ENCODE data around the gene CAMK1D. TPM values are rescaled to one million over a fixed set of nuclear protein-coding genes. Genes with fewer than 3 reads are reported as not detected.
A peak's percentile ranks its signal among the peaks of the same experiment; 100 is the strongest.

Gene CAMK1D
- polyA plus RNA-seq, 1 donor (not counting 4 experiments of a cell fraction or from before 2014, with no cell fraction given): 0.76 TPM

- Histone ChIP-seq H2AFZ (ENCODE audit: control insufficient read depth, low read length) (no peak overlapping the region), H3K79me2 (ENCODE audit: control insufficient read depth, insufficient read depth, low read length) (no peaks in the 10 kb centered on the region), H3K9ac (ENCODE audit: control insufficient read depth, extremely low read depth, insufficient read depth, low read length) (no peak overlapping the region), H3K27ac (ENCODE audit: control insufficient read depth, insufficient read depth, low read length) (no peak overlapping the region), H3K4me3 (ENCODE audit: control insufficient read depth in 2 of 3, extremely low read depth in 1 of 3, insufficient read depth in 2 of 3, low read depth in 1 of 3, low read length in 3 of 3) (no peak overlapping the region), H3K4me2 (ENCODE audit: control insufficient read depth, extremely low read depth, insufficient read depth, low read depth, low read length) (no peak overlapping the region), H3K36me3 (ENCODE audit: control insufficient read depth in 2 of 2, extremely low read depth in 1 of 2, insufficient read depth in 2 of 2, low read length in 2 of 2) (no peaks in the 10 kb centered on the region), H4K20me1 (ENCODE audit: control insufficient read depth, extremely low read depth, insufficient read depth, low read length) (no peaks in the 10 kb centered on the region), H3K27me3 (ENCODE audit: control insufficient read depth, extremely low read depth, insufficient read depth, low read length) (no peaks in the 10 kb centered on the region), H3K4me1 (ENCODE audit: control insufficient read depth, extremely low read depth, insufficient read depth, low read length) (peaks cover 42% of the 10 kb centered on the region), H3K9me1 (ENCODE audit: control insufficient read depth, extremely low read depth, insufficient read depth, low read length) (no peaks in the 10 kb centered on the region), H3K9me3 (ENCODE audit: control insufficient read depth, low read depth, low read length) (no peaks in the 10 kb centered on the region)
- dilution Hi-C loops (cut with MboI; ENCODE audit: extremely low pct_ligation_motif_present, low sequenced_read_pairs): no loop called here
- no peak for TF ChIP-seq CTCF (optimal IDR thresholded peaks at IDR 0.05 in 1 of 3, IDR thresholded peaks at IDR 0.05 in 1 of 3, conservative IDR thresholded peaks at IDR 0.05 in 1 of 3; ENCODE audit: extremely low read depth in 1 of 3, insufficient read depth in 2 of 3, low read length in 3 of 3)
- no peak for TF ChIP-seq EZH2 (IDR thresholded peaks at IDR 0.05; ENCODE audit: low read length)
- DNase-seq (ENCODE audit: low read depth, low spot score) (no peak), FAIRE-seq (no peak)
These were observed 352.9 kb downstream of the CAMK1D start for GRCh38 chr10:12702215-12702770.

- H3K27me3 ChIP-seq (ENCODE audit: control insufficient read depth, extremely low read depth, insufficient read depth, low read length): no peaks in the 10 kb centered on the region
- FAIRE-seq (no peak), DNase-seq (ENCODE audit: low read depth, low spot score) (no peak)
- TF ChIP-seq CTCF (optimal IDR thresholded peaks at IDR 0.05 in 1 of 3, IDR thresholded peaks at IDR 0.05 in 1 of 3, conservative IDR thresholded peaks at IDR 0.05 in 1 of 3; ENCODE audit: extremely low read depth in 1 of 3, insufficient read depth in 2 of 3, low read length in 3 of 3): no peak
- H2AFZ ChIP-seq (ENCODE audit: control insufficient read depth, low read length): no peak overlapping the region
- no peaks in the 10 kb centered on the region for H3K79me2 ChIP-seq (ENCODE audit: control insufficient read depth, insufficient read depth, low read length)
- H3K4me3 ChIP-seq (ENCODE audit: control insufficient read depth in 2 of 3, extremely low read depth in 1 of 3, insufficient read depth in 2 of 3, low read depth in 1 of 3, low read length in 3 of 3): no peak overlapping the region
- H3K36me3 ChIP-seq (ENCODE audit: control insufficient read depth in 2 of 2, extremely low read depth in 1 of 2, insufficient read depth in 2 of 2, low read length in 2 of 2): no peaks in the 10 kb centered on the region
- H3K9me1 ChIP-seq (ENCODE audit: control insufficient read depth, extremely low read depth, insufficient read depth, low read length): no peaks in the 10 kb centered on the region
- H3K9me3 ChIP-seq (ENCODE audit: control insufficient read depth, low read depth, low read length): no peaks in the 10 kb centered on the region
- H3K4me1 ChIP-seq (ENCODE audit: control insufficient read depth, extremely low read depth, insufficient read depth, low read length): peaks cover 50% of the 10 kb centered on the region
- H3K9ac ChIP-seq (ENCODE audit: control insufficient read depth, extremely low read depth, insufficient read depth, low read length): no peak overlapping the region
- dilution Hi-C loops (cut with MboI; ENCODE audit: extremely low pct_ligation_motif_present, low sequenced_read_pairs): no loop called here
- H3K27ac ChIP-seq (ENCODE audit: control insufficient read depth, insufficient read depth, low read length): peak overlapping the region; percentile 81
- H4K20me1 ChIP-seq (ENCODE audit: control insufficient read depth, extremely low read depth, insufficient read depth, low read length): no peaks in the 10 kb centered on the region
- no peak overlapping the region for H3K4me2 ChIP-seq (ENCODE audit: control insufficient read depth, extremely low read depth, insufficient read depth, low read depth, low read length)
These were observed 353.8 kb downstream of the CAMK1D start for GRCh38 chr10:12703126-12703525.

Data from keratinocyte (primary cell).